ENCODE results near the gene UBE2C.
"Not testable (repeated sequence)": the region's sequence is repeated elsewhere in the genome, so short reads cannot be mapped to it uniquely, and the experiment has no call there.

The UBE2C gene

DNA sequence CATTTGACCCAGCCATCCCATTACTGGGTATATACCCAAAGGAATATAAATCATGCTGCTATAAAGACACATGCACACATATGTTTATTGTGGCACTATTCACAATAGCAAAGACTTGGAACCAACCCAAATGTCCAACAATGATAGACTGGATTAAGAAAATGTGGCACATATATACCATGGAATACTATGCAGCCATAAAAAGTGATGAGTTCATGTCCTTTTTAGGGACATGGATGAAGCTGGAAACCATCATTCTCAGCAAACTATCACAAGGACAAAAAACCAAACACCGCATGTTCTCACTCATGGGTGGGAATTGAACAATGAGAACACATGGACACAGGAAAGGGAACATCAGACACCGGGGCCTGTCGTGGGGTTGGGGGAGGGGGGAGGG, 14.5 kb upstream of the UBE2C start:
- not testable (repeated sequence) for DNase-seq (ENCODE audit: low read depth, low spot score)

- no peak for DNase-seq (ENCODE audit: low read depth, low spot score)
Observed at GRCh38 chr20:45798935-45799642, 13.4 kb upstream of the UBE2C start.

GRCh38 chr20:45801851-45802250, 10.6 kb upstream of the UBE2C start:
- DNase-seq (ENCODE audit: low read depth, low spot score) = no peak

GRCh38 chr20:45810191-45810970, 2.1 kb upstream of the UBE2C start:
- DNase-seq (ENCODE audit: low read depth, low spot score) = no peak

DNA sequence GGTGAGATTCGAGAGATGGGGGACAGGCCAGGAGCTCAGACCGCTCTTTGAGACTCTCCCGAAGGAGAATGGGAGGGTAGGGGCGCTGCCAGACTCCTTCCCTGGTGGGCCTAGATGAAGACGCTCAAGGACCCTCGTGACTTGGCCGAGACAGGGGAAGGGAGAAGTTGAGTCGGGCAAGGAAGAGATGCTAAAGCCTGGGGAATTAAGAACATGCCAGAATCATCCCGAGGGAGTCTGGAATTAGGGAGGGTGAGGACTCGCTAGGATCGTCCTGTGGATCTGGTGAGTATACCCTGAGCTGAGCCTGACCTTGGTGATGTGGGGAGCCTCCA, 529 bp downstream of the UBE2C start:
- no peak for DNase-seq (ENCODE audit: low read depth, low spot score)

DNA sequence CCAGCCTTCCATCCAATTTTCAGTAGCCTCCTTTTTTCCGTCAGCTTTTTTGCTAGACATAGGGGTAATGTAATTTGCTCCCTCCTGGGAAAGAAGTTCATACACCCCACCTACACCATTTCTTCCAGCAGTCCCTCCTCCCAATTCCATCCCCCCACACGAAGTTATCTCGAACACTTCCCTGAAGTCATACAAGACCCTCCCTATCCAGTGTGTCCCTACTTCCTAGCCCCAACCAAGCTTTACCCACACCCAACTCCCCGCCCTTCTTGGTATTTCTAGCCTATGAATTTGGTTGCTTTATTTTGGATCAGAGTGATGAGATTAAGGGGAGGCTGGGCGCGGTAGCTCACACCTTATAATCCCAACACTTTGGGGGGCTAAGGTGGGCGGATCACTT, 1.0 kb downstream of the UBE2C start:
- no peak for DNase-seq (ENCODE audit: low read depth, low spot score)

DNA sequence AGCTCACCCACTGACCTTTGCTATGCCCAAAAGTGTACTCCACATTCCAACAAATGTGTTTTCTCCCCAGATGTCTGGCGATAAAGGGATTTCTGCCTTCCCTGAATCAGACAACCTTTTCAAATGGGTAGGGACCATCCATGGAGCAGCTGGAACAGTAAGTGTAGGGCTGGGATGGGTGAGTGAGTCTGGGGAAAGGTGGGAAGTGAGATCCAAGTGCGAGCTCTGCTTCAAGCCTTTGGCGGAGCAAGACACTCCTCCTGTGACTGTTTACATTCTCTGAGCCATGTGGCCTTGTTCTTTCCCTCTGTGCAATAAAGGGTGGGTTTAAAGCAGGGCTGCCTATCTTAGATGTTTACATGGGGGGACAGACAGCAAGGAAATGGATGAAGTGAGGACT, 1.9 kb downstream of the UBE2C start:
- no peak for DNase-seq (ENCODE audit: low read depth, low spot score)

GRCh38 chr20:45816951-45817350, 4.5 kb downstream of the UBE2C start:
- no peak for DNase-seq (ENCODE audit: low read depth, low spot score)

DNA sequence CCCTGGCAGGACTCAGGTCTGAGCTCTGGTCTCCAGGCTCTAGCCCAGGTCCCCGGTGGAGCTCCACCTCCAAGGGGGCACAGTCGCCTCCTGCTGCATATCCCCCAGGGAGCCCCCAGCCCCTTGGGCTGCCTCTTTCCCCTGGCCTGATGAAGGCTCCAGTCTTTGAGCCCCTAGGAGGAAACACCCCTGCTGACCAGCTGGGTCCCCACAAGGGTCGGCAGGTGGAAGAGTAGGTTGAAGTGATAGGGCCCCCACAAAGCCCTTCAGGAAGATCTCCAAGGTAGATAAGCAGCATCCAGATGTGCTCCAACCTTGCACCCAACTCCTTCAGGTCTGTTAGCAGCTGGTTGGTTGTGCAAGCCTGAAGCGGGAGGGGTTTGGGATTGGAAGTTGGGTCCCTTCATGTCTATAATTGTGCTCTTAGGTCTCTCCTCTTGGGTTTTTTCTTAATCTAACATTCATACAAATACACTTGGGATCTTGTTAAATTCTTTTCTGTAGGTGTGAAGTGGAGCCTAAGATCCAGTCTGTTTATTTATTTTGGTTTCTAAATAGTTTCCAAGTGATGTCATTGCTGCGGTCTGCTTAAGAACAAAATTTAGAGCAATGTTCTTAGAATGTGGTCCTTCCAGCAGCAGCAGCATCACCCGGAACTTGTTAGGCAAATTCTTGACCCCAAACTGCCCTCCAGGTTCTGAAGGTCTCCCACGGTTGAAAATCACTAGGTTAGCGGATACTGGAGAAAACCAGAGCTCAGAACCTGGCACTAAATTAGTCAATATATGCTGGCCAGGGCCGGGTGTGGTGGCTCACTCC, 5.1 kb downstream of the UBE2C start:
- no peak for DNase-seq (ENCODE audit: low read depth, low spot score)

DNA sequence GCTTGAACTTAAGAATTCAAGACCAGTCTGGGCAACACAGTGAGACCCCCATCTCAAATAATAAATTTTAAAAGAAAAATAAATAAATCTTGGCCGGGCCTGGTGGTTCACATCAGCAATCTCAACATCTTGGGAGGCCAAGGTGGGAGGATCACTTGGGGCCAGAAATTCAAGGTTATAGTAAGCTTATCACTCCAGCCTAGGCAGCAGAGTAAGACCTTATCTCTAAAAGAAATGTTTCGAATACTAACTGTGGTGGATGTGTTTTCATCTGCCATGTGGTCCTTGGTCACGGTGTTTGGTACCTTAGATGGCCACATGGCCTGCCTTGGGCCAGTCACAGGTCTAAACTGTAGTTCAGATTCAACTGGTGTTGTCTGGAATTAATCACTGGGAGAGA, 5.8 kb downstream of the UBE2C start:
- no peak for DNase-seq (ENCODE audit: low read depth, low spot score)

DNA sequence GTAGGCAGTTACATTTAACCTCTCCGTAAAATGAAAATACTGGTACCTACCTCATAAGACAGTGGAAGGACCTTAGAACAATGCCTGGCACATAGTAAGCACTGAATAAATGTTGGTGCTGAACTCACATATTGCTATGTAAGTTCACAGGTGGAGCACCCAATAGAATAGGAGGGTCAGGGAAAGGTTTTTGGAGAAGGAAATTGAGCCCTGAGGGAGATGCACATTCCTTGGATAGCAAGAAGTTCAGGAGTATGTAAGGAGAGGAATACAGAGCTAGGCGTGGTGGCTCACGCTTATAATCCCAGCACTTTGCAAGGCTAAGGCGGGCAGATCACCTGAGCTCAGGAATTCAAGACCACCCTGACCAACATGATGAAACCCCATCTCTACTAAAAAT, 7.0 kb downstream of the UBE2C start:
- DNase-seq (ENCODE audit: low read depth, low spot score) = no peak

DNA sequence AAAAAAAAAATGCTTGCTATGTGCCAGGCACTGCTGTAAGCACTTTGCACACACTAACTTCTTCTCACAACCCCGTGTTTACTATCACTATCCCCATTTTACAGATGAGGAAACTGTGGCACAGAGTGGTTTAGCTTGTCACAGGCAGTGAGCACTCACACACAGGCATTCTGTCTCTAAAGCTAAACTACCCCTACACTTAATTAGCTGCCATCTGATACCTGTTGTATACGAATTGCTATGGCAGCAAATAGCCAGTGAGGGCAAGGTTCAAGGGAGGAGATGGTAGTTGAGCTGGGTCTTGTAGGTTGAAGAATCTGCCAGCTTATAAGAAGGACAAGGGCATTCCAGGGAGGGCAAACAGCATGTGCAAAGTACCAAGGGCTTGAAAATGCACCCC, 9.5 kb downstream of the UBE2C start:
- DNase-seq (ENCODE audit: low read depth, low spot score) = no peak

DNA sequence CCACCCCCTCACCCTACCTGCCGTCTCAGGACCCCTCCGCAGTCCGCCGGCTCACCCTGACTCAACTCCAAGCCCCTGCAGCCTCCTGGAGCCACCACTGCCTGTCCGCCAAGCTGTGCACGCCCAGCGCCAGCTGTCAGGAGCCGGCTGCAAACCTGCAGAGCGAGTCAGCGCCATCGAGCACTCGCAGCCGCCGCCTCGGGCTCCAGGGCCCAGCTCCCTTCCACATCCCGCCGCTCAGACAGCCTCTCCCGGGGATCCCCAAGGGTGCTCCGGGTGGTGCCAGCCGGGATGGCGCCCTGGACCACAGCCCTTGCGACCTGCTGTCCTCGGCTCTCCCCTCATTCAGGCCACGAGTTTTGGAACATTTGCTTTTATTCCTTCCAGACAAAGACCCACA, 10.4 kb downstream of the UBE2C start:
- no peak for DNase-seq (ENCODE audit: low read depth, low spot score)

DNA sequence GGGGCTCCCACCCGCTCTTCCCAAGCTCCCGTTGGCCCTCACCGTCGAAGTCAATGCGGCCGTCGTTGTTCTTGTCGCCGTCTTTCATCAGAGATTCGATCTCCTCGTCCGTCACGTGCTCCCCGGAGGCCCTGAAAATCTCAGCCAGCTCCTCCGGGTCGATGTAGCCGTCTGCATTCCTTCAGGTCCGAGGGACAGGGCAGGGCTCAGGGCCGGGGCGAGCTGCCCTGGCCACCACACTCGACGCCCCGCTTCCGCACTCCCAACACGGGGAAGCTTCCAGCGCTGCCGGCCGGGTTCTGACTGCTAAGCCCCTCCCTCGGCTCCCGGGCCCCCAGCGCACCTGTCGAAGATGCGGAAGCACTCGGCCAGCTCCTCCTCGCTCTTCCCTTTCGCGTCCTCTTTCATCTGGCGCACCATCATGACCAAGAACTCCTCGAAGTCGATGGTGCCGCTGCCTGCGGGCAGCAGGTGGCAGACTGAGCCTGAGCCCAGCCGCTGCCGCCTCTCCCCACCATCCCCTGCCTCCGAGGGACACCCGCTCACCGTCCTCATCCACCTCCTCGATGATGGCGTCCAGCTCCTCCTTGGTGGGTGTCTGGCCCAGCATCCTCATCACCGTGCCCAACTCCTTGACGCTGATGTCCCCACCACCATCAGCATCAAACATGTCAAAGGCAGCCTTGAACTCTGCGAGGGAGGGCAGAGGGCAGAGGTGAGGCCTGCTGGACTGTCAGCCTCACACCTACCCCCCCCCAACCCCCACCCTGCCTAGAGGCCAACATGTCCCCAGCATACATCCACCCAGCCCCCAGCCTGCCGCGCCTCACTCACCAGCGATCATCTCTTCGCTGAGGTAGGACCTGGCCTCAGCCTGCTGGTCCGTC, 11.7 kb downstream of the UBE2C start:
- no peak for DNase-seq (ENCODE audit: low read depth, low spot score)

DNA sequence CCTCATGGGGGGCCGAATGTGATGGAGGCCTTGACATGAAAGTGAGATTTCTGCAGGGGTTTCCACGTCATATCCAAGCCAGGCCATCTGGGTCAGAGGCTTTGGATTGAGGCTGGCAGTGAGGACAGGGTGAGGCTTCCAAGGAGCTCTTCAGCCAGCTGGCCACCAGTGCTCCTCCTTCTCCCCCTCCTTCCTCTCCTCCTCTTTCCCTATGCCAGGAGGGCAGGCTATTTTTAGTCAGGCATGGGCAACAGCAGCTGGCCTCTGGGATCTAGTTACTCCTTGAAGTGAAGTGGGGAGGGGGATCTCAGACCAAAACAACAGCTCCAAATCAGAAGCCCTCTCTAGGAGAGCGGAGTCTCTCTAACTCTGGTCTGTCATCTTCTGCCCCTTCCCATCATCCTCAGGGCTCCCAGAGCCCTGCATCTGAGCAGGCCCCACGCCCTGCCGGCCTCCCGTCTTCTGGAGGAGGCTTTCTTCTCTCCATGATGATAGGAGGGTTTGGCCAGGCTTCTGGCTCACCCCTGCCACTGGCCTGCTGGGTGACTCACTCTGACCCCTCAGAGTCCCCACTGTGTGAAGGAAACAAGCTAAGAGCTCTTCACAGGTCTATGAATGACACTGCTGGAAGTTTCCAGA, 14.1 kb downstream of the UBE2C start:
- DNase-seq (ENCODE audit: low read depth, low spot score) = peak; percentile 65

GRCh38 chr20:45827030-45827652, 14.7 kb downstream of the UBE2C start, which contains the start of gene TNNC2:
Gene TNNC2 (minus strand): TSS chr20:45827312. CDS start chr20:45827248, 64 bp downstream.
- DNase-seq (ENCODE audit: low read depth, low spot score) = no peak

DNA sequence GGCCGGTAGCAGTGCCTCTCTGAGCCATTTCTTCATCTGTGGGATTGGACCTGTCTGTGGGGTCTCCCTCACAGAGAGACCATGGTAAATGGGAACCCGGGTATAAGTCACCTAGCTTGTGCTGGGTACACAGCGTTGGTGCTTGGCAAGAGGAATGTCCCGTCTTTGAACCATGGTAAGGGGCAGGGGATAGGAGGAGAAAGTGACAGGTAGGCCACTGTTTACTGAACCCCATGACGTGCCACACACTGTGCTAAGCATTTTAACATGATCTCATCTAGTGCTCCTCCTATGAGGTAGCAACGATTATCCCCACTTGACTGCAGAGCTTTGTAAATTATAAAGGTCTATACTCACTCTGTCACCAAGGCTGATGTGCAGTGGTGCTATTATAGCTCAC, 15.3 kb downstream of the UBE2C start:
- DNase-seq (ENCODE audit: low read depth, low spot score) = no peak

GRCh38 chr20:45828589-45828988, 16.1 kb downstream of the UBE2C start:
- DNase-seq (ENCODE audit: low read depth, low spot score) = no peak

GRCh38 chr20:45829673-45830106, 17.2 kb downstream of the UBE2C start:
- DNase-seq (ENCODE audit: low read depth, low spot score) = not testable (repeated sequence)

DNA sequence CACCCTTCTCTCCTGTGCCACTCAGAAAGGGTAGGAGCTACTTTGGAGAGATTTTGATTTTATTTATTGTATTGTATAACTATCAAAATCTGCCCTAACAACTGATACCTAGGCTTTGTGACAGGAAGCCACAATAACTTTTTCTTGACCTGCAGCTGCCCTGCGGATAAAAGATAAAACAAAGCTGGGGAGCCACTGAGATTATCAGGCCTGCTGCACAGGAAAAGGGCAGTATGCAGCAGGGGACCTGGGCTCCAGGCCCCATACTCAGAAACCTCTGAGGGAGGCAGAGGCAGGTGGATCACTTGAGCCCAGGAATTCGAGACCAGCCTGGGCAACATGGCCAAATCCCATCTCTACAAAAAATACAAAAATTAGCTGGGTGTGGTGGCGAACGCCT, 20.2 kb downstream of the UBE2C start:
- DNase-seq (ENCODE audit: low read depth, low spot score) = no peak
